CD4-positive, alpha-beta T cell treated with Interferon alpha-2 for 1 hour (primary cell): Measurements from ENCODE around the gene PKNOX1.
"Not testable (repeated sequence)": the region's sequence is repeated elsewhere in the genome, so short reads cannot be mapped to it uniquely, and the experiment has no call there.

Source experiments
- DNase-seq, 2 donors: peaks; one replicate each; pipeline ENCODE4 v3.0.0-alpha.2; 2020 to 2022

The PKNOX1 gene

GRCh38 chr21:43021756-43022600, 47.6 kb downstream of the PKNOX1 start:
- no peak for DNase-seq

- DNase-seq = no peak
Measured at GRCh38 chr21:43023175-43023574, 48.8 kb downstream of the PKNOX1 start.

- no peak for DNase-seq
Measured at GRCh38 chr21:43024439-43025136, 50.2 kb downstream of the PKNOX1 start.

GRCh38 chr21:43025636-43026180, 51.3 kb downstream of the PKNOX1 start:
- DNase-seq = no peak

- DNase-seq = no peak
Measured at GRCh38 chr21:43027846-43028731, 53.7 kb downstream of the PKNOX1 start.

- no peak for DNase-seq
Measured at GRCh38 chr21:43029785-43030184, 55.4 kb downstream of the PKNOX1 start.

- no peak for DNase-seq
Measured at GRCh38 chr21:43031121-43031619, 56.8 kb downstream of the PKNOX1 start.

- no peak for DNase-seq
Measured at GRCh38 chr21:43034101-43034500, 59.7 kb downstream of the PKNOX1 start.

GRCh38 chr21:43034826-43035225, 60.5 kb downstream of the PKNOX1 start:
- DNase-seq = no peak

GRCh38 chr21:43036889-43037288, 62.5 kb downstream of the PKNOX1 start:
- peak in 1 of 2 donors; percentile 14 for DNase-seq

- not testable (repeated sequence) for DNase-seq
Measured at GRCh38 chr21:43037918-43038658, 63.7 kb downstream of the PKNOX1 start.

GRCh38 chr21:43038659-43039044, 64.3 kb downstream of the PKNOX1 start:
- not testable (repeated sequence) for DNase-seq

- DNase-seq = not testable (repeated sequence)
Measured at GRCh38 chr21:43042169-43042568, 67.8 kb downstream of the PKNOX1 start.

GRCh38 chr21:43043291-43043690, 68.9 kb downstream of the PKNOX1 start:
- not testable (repeated sequence) for DNase-seq

GRCh38 chr21:43044547-43044946, 70.2 kb downstream of the PKNOX1 start:
- DNase-seq = not testable (repeated sequence)

GRCh38 chr21:43045165-43045875, 71.0 kb downstream of the PKNOX1 start:
- not testable (repeated sequence) for DNase-seq

- DNase-seq = not testable (repeated sequence)
Measured at GRCh38 chr21:43045876-43046821, 71.8 kb downstream of the PKNOX1 start.

- not testable (repeated sequence) for DNase-seq
Measured at GRCh38 chr21:43053112-43053511, 78.8 kb downstream of the PKNOX1 start.

GRCh38 chr21:43062955-43063664, 88.7 kb downstream of the PKNOX1 start:
- not testable (repeated sequence) for DNase-seq
